IPS-11a (cell line): Measurements from ENCODE around the gene FBXO4.

ENCODE experiments used
- H3K4me3 ChIP-seq: one replicate; pipeline ENCODE4 v1.5.1; 2013; ENCODE audit warnings: low read depth, low read length, control low read depth

Gene FBXO4

GRCh38 chr5:41924872-41925554 lies at the start of gene FBXO4:
Gene FBXO4, plus strand, starts transcription at chr5:41925281. Its CDS starts 29 bp downstream, at chr5:41925310.
- peak within 1 kb of the TSS; percentile 53 for H3K4me3 ChIP-seq

DNA sequence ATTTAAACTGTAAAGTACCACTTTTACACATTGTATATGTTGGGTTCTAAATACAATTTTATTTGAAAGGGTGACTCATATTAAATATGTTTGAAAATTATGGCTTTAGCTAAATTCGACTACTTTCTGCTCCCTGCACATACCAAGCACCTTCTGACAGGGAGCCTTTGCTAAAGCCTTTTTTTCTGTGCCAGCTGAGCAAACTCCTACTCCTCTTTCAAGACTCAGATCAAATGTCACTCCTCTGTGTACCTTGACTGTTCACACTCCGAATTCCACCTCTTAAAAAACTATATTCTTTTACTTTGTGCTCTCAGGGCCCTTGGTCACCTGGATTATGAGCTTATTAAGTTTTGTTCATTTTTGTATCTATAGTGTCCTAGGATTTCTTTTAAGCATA lies 48.4 kb upstream of the FBXO4 start:
- H3K4me3 ChIP-seq = no peak overlapping the region

DNA sequence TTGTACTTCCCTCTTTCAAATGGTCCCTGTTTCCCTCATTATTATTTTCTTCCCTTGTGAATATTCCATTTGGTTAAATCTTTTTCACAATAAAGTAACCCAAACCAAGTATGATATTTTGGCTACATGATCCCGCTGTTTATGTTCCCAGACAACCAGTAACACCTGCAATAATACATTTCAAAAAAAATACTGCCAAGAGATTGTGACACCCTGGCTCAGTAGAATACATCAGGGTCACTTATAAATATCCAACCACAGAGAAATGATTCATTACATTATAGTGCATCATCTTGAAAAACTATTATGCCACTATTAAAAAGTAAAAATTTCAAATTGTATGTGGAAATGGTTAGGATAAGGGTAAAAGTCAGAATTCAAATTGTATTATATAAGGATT lies 47.7 kb upstream of the FBXO4 start:
- no peak overlapping the region for H3K4me3 ChIP-seq

DNA sequence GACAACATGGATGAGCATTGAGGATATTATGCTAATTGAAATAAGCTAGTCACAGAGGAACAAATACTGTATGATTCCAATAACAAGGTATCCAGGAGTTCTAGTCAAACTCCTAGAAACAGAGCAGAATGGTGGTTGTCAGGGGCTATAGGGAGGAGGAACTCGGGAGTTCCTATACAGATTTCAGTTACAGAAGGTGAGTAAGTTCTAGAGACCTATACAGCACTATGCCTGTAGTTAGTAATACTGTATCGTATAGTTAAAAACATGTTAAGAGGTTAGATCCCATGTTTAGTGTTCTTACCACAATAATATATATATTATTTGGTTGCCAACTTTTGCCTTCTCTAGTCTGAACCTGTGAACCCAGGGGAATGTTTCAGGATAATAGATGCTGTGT lies 46.9 kb upstream of the FBXO4 start:
- no peak overlapping the region for H3K4me3 ChIP-seq

GRCh38 chr5:41878643-41879478 lies 46.2 kb upstream of the FBXO4 start:
- H3K4me3 ChIP-seq = no peak overlapping the region

- H3K4me3 ChIP-seq = no peak overlapping the region
Measured at GRCh38 chr5:41882765-41883164, 42.3 kb upstream of the FBXO4 start.

GRCh38 chr5:41883243-41883642 lies 41.8 kb upstream of the FBXO4 start:
- H3K4me3 ChIP-seq = no peak overlapping the region

DNA sequence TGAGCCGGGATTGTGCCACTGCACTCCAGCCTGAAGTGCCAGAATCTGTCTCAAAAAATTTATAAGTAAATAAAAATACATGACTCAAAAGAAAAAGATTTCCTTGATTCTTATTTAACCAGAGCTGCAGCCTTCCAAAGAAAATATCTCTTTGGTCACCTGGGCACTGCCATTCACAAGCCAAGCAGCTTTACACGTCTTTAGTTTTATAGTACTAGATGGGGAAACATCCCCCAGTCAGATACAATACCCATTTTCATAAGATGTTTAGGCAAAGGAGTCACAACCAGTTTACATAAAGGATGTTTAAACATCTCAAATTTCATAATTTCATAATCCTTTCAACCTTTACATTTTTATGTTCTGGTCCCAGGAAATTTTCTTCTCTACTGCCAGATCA lies 41.1 kb upstream of the FBXO4 start:
- H3K4me3 ChIP-seq = no peak overlapping the region

GRCh38 chr5:41885286-41885685 lies 39.8 kb upstream of the FBXO4 start:
- no peak overlapping the region for H3K4me3 ChIP-seq

DNA sequence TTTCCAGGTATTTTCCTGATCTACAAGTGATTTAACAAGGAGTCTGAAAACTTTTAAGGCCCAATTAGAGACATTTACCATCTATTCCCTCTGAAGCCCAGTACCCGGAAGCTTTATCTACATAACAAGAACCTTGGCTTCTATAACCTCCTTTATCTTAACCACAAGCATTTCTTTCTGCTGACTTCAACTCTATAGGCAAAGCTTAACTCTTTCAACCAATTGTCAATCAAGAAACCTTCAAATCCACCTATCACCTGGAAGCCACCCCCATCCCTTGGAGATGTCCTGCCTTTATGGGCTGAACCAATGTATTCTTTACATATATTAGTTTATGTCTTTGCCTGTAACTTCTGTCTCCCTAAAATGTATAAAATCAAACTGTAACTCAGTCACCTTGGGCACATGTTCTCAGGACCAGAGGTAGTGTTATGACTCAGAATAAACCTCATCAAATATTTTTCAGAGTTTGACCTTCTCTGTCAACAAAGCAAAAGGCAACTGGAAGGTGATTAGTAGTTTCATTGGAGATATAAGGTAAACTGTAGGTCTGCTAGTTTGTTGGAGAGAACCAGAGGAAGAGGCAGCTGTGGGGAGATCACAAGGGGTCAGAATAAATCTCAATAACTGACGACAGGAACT lies 33.9 kb upstream of the FBXO4 start:
- no peak overlapping the region for H3K4me3 ChIP-seq

DNA sequence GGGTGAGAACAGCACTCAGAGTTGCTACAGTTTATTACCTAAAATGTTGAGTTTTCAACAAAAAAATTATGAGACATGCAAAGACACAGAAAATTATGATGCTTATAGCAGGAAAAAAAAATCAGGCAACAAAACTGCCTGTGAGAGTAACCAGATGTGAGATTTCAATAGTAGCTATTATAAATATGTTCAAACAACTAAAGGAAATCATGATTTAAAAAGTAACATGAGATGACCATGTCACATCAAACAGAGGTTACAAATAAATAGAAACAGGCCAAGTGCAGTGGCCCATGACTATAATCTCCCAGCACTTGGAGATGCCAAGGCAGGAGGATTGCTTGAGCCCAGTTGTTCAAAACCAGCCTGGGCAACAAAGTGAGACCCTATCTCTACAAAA lies 33.0 kb upstream of the FBXO4 start:
- no peak overlapping the region for H3K4me3 ChIP-seq

DNA sequence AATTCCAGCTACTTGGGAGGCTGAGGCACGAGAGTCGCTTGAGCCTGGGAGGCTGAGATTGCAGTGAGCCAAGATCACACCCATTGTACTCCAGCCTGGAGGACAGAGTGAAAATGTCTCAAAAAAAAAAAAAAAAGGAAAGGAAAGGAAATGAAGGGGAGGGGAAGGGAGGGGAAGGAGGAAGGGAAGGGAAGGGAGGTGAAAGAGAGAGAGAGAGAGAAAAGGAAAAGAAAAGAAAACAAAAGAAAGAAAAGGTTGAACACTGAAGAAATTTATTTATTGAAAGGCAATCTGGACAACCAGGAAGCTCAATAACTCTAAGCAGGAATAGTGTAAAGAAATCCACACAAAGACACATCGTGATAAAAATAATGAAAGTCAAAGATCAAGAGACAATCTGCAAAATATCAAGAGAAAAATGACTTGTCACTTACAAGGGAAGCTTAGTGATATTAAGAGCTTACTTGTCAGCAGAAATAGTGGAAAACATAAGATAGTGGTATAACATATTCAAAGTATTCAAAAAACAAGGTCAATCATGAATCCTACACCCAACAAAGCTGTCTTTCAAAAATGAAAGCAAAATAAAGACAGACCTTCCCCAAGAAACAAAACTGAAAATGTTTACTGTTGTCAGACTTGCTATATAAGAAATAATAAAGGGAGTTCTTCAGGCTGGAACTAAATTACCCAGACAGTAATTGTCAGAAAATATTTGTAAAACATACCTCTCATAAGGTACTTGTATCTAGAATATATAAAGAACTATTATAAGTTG lies 31.8 kb upstream of the FBXO4 start:
- no peak overlapping the region for H3K4me3 ChIP-seq

- no peak overlapping the region for H3K4me3 ChIP-seq
Measured at GRCh38 chr5:41896230-41896629, 28.9 kb upstream of the FBXO4 start.

DNA sequence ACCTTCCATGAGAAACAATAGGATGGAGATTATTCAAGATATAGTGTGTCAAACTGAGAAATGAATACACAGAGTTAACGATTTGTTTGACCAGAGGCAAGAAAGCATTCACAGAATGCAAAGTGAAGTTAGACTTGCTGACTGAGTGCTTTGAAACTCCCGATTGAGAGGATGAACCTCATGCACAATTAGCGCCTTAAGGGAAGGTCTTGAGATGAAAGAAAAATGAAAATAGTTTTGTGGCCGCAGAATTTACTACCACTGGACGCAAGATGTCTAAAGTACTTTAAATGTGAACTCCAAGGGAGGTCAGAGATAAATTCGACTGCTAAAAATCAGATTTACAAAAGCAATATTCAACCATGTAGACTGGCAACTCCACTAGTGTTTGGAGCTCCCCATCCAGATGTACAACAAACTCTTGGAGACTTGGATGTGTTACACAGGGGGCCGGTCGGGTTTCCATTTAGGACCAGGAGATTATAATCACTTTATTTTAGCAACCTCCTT lies 21.6 kb upstream of the FBXO4 start:
- peak overlapping the region; percentile 37 for H3K4me3 ChIP-seq

DNA sequence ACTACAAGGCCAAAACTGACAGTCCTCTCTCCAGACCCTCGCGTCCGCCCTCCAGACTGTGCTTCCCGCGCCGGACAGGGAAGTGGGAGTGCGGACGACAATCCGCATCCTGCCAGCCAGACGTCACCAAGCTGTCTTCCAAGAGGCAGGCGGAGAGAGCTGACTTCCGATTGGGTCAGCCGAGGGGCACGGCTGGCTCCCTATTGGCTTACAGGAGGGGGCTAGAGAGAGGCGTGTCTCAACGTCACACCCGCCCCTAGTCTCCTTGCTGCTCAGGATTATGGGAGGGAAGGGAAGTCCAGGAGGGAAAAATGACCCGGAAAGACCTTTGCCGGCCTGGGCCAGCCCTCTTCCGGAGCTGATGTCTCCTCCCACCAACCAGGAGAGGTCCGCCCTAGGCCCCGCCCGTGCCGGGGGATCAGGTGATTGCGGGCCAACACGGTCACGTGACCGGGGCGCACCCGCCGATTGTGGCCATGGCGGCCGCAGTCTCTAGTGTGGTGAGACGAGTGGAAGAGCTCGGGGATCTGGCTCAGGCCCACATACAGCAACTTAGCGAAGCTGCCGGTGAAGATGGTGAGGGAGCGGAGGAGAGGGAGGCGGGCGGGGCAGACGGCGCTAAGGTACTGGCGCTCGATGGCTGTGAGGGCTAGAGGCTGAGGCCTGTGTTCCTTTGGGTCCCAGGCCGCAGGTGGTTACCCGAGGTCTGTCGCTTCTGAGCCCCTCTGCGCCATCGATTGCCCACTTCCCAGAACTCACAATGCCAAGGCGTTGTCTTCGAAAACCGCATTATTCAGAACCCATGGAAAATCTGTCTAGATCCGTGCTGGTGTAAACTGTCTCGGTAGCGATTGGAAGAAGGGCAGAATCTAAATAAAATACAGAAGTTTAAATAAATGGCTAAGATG lies 20.9 kb upstream of the FBXO4 start, which contains the start of gene RIMOC1:
TSS of gene RIMOC1 (plus strand) at position 453 of the 908 bp plus-strand sequence. CDS start at position 477, 24 bp downstream.
- peak within 1 kb of the TSS; percentile 98 for H3K4me3 ChIP-seq

GRCh38 chr5:41906151-41906550 lies 18.9 kb upstream of the FBXO4 start:
- H3K4me3 ChIP-seq = no peak overlapping the region

DNA sequence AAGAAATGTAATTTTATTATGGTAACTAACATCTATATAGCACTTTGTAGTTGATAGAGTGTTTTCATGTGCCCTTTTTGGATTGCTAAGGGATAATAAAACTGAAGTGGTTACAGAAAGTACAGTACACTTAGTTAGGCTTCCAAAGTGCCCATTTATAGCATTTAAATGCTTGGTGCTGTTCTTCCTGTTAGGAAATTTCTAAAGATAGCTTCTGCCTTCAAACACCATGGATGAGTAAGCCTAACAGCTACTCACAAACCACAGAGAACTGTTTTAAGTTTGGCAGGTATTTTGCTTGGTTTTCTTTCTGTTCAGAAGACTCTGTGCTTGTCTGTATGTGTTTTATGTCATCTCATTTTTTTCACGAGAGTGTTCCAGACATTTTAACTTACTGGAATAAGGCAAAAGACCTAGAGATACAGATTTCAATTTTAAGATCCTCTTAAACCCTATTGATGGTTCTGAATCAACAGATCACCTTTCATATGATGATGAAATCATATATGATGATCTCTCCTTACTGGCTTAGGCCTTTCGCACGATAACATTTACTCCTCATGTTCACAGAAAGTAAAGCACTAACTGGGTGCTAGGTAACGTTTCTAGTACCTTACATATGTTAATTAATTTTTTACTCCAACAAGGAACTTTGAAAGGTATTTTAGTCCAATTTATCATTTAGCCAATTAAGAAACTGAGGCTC lies 16.6 kb upstream of the FBXO4 start:
- no peak overlapping the region for H3K4me3 ChIP-seq

- no peak overlapping the region for H3K4me3 ChIP-seq
Measured at GRCh38 chr5:41918105-41918504, 7.0 kb upstream of the FBXO4 start.

DNA sequence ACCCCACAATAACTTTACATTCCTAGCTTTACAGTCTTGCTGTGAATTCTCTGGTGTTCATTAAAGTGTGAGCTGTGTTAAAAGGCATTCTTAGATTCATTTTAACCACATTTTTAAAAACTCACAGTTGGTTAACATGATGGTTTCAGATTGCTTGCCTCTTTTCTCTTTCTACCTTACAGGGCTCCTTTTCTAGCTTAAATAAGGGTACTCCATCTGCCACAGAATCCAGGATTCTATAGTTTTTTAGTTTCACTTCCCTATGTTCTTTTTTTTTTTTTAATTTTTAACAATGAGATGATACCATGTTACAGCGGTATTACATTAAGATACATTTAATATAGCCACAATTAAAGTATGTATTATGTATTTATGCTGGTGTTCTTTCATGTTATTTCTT lies 3.9 kb upstream of the FBXO4 start:
- no peak overlapping the region for H3K4me3 ChIP-seq
